T-helper 2 cell (primary cell): ENCODE measurements around the gene TCL1B.

Experiments
- DNase-seq, 5 experiments: peaks; one replicate each; pipeline versions ENCODE4 v3.0.0 to v3.0.0-alpha.2; 2012 to 2022

The TCL1B gene

DNA sequence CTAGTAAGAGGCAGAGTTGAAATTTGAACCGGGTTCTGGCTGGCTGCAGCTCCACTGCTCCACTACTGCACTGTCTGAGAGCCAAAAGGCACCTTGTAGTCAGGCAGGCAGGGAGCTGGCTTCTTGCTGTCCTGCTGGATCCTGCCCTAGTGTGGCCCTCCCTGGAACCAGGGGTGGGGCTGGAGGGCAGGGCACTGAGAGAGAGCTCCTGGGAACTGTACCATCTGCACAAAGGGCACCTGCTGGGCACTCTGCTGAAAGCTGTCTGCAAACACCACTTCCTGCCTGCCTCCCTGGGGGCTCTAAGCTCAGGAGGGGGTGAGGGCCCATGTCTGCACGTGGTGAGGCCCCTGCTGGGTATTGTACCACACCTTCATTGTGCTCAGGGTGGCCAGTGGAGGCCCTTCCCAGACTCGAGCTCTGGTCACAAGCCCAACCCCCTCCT is 19.0 kb upstream of the TCL1B start:
- DNase-seq = no peak

DNA sequence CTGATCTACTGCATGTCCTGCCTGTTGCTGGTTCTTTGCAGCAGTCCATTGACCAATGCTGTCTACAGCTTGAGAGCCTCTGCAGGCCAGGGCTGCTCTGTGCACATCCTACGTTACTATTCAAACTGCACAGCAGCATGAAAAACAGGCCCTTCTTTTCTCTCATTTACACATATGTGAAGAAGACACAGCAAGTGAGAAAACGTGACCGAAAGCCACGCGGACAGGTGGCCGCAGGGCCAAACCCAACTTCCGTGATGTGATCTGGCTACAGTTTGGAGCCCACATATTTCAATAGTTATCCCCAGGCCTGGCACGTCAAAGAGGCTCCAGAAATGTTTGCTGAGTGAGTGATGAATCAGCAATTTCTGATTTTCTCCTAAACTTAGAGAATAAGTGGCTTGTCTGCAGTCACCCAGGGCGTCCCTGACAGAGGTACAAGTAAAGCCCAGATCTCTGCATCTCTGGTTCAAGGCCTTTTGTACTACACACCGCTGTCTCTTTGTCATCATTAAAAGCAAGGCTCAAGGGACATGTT is 17.9 kb upstream of the TCL1B start:
- DNase-seq = no peak

DNA sequence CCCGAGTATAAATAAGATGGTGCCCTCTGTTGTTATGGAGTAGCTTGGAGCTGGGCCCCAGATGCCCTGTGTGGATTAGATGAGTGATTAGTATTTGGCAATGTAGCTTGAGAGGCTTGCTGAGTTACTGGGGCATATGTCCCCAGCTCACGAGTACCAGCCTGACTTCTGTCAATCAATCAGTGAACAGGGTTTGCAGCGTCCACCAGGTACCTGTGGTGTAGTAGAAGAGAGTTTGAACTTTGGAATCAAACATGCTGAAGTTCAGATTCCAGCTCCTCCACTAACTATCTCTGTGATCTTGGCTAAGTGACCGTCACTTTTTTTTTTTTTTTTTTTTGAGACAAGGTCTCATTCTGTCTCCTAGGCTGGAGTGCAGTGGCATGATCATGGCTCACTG is 11.6 kb upstream of the TCL1B start:
- no peak for DNase-seq

DNA sequence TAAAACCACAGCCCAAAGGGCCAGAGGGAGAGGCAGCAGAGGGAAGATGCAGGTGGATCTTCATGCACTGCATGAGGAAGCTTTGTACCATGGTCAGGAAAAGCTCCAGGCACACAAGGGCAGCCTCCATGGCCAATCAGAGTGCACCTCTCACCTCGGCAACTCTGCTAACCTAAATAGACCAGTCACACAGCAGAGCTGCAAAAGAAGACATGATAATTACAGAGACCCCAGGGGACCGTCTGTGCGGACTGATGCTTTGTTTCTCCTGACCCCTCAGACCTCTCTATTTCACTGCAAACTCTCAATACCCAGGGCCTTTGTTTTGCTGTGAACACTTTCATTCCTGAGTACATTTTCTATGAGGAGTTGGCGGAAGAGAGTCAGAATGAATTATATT is 10.7 kb upstream of the TCL1B start:
- DNase-seq = no peak

DNA sequence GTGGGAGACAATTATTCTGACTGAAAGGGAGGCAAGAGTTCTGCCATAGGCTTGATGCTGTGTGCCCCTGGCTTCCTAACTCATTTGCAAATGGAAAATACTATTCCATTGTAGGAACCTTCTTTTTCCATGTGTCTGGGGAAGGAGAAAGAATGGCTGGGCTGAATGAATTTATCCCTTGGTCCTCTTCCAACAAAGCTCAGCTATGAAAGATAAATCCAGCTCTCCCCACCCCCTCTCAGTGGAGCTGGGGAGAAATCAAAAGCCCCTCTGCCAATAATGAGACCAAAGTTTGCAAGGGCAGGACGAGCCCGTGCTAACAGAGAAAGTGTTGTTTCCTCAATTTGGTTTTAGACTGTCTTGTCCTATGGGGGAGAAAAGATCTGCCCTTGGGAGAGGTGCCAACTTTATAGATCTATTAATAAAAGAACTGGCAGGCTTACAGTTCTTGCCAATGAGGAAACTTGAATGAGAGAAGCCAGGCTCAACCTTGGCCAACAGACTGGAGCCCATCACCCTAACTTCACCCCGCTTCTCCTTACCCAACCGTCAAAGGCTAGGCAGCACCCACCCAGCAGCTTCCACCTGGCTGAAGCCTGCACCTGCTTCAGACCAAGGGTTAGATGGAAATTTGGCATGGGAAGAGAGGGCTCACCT is 8.9 kb upstream of the TCL1B start:
- no peak for DNase-seq

DNA sequence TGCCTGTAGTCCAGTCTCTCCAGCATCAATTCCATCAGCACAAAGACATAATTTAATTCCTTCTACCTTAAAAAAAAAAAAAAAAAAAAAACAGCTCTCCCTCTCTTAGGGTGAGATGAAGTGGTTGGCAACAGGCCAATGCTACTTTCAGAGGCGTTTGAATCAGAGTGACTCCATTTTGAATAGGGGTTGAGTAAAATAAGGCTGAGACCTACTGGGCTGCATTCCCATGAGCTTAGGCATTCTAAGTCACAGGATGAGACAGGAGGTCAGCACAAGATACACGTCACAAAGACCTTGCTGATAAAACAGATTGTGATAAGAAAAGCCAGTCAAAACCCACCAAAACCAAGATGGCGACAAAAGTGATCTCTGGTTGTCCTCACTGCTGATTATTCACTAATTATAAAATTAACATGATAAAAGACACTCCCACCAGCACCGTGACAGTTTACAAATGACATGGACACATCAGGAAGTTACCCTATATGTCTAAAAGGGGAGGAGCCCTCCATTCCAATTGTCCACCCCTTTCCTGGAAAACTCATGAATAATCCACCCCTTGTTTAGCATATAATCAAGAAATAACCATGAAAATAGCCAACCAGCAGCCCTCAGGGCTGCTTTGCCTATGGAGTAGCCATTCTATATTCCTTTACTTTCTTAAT is 6.9 kb upstream of the TCL1B start:
- DNase-seq = no peak

DNA sequence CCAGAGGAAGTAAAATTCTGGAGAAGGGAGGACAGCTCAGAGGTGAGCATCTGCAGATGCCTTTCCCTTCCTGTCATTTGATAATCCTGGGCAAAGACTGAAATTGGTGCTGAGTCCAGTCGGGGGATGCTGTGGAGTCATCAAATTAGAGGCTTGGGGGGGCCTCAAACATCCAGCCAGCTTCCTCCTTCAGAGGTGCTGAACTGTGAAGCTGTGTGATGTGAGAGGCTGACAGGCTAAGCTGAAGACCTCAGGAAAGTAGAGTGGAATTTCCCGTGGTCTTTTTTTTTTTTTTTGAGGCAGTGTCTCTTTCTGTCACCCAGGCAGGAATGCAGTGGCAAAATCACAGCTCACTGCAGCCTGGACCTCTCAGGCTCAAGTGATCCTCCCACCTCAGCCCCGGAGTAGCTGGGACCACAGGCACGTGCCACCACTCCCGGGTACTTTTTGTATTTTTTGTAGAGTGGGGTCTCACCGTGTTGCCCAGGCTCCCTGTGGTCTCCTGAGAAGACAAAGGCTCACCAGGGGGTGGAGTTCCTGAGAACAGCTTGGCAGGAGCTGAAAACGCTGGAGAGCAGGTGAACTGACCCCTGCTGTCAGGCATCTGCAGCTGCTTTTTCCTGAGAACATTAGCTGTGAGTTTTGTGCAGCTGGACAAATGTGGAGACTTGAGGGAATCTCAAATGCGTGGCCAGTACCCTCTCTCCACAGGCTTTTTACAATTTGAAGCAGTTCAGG is 6.1 kb upstream of the TCL1B start:
- DNase-seq = no peak

DNA sequence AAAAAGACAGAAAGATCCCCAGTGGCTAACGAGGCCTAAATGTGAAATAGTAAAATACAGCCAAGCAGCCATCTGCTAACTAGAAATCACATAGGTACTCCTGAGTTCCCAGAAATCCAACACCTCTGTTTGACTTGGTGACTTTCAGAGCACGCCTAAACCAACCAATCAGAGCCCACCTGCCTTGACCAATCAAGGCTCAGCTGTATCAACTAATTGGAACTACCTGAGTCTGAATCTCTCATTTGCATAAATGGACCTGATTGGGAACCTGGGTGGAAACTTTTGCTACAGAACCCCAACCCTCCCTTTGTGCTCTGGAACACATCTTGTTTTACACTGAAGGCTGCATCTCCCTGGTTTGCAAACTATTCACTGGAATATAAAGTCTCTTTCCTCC is 5.1 kb upstream of the TCL1B start:
- DNase-seq = no peak

DNA sequence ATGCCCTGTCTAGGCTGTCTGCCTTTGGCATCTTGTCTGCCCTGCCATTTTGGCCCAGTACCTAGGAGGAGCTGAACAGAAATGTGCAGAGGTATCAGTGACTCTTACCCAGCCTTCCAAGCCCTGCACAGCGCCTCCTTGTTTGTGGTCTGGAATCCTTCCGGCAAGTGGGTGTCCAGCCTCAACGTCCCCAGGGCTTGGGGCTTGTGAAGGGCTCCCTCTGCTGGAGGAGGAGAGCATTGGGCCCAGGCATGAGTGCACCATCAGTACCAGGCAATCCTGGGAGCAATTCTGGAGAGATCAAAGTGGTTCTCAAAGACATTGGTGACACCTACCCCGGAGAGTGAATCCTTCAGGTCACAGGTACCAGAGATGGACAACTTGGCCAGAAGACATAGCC is 2.4 kb upstream of the TCL1B start:
- peak in 2 of 5 experiments; percentile 3 to 17 for DNase-seq

DNA sequence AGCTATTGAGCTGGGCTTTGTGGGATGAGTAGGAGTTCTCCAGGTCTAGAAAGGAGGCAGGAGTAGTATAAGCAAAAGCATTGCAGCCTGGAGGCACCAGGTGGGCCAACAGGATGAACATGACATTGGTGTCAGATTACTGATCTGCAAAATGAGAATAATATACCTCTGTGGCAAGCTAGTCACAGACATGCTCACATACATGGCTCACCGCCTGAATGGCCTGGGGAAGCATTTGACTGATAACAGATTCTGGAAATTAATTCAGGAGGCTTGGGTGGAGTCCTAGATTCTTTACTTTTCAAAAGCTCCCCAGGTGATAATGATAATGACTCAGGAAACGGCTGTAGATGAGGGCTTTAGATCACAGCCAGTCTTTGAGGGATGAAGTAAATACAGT is 709 bp downstream of the TCL1B start:
- no peak for DNase-seq

DNA sequence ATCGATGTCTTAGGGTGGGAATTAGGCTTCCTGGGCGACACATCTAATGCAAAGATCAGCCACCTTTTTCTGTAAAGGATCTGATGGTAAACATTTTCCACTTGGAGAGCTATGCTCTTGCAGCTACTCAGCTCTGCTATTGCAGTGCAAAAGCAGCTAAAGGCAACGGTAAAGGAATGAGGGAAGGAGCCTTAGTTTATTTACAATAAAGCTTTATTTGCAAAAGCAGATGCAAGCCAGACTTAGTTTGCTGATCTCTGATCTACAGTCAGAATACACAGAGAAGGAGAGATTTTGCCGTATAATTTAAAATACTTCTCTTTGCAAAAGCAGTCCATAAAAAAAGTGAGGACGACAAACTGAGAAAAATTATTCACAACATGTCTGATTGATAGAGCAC is 3.2 kb downstream of the TCL1B start:
- DNase-seq = no peak

DNA sequence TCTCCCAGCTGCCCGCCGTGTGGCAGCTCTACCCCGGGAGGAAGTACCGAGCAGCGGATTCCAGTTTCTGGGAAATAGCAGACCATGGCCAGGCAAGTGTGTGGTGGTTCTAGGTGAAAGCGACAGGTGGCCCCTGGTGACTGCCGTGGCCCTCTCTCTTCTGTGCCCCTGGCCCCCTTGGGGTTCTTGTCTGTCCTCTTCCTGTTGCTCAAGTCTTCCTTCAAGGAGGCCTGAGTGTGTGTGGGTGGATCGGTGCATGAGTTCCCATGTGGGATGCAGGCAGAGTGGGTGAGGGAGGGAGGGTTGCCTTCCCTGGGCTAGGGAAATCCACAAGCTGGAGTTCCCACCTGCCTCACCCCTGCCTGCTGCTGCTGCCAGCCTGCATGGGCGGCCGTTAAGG is 4.6 kb downstream of the TCL1B start:
- DNase-seq = no peak

DNA sequence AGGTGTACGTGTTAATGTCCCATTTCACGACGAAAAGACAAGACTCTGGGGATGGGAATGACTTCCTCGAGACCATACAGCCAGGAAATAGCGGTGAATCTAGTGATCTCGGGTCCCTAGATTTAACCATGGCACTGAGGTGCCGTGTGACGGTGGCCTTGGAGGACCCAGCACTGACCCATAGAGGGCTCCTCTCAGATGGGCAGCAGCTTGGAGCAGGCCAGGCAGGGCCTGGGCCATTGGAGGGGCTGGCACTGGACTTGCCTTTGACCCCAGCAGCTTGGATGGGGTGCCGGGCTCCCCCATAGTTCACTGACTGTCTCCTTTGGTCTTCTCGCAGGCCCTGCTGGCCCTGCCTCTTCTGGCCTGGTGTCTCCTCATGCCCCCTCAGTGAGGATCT is 5.4 kb downstream of the TCL1B start:
- DNase-seq = no peak

DNA sequence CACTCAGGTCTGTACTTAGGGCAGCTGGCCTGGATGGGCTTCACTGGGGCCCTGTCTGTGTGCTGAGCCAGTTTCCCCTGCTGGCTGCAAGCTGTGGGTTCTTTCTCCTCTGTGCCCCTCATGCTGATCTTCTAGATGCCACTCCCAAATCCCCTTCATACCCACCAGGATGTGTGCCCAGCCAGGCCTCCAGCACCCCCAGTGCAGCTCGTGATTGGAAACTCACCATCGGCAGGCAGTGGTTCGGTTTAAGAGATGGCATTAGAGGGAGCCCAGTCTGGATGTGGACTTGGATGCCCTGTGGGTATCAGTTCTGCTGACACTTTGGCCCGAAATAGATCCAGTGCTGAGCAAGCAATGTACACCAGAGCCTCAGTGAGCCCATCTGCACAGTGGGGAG is 5.9 kb downstream of the TCL1B start:
- no peak for DNase-seq

DNA sequence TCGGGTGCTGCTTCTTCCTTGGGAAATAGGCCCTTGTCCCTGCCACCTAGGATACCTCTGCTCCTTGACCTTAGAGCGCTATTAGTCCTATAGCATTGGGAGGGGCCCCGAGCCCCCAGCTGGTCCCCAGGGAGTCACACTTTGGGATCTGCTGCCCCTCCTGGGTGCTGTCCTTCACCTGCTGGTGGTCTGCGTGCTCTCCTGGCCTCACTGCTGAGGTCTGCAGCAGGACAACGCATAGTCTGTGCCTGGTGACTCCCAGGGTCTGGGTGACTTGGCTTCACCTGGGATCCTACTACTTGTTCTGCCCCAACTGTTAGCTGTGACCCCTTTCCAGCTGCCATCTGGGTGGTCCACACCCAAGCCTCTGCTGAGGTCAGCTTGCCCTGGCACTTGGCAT is 8.8 kb downstream of the TCL1B start:
- DNase-seq = no peak

DNA sequence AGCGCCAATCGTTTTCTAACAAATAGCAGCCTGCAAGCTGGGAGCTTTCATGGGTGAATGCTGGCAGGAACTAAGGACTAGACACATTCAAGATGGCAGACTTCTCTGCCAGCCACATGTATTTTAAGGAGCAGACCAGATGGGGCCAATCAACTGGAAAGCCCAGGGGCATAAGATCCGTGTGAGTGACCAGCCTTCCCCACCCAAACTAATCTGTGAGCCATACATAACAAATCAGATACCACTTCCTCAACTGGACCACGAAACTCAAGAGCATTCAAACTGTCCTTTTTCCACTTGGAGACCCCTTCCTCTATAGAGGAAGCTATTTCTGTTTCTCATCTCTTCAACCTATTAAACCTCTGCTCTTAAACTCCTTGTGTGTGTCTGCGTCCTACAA is 9.7 kb downstream of the TCL1B start:
- DNase-seq = no peak

DNA sequence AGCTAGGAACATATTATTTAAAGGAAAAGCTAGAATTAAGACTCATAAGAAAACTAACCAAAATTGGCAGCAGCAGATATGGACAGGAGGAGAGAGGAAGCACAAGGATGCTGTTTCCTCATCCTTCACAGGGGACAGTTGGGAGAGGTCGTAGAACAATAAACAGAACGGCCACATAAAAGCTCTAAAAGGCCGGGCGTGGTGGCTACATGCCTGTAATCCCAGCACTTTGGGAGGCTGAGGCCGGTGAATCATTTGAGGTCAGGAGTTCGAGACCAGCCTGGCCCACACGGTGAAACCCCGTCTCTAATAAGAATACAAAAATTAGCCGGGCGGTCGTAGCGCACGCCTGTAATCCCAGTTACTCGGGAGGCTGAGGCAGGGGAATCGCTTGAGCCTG is 10.5 kb downstream of the TCL1B start:
- DNase-seq = no peak

DNA sequence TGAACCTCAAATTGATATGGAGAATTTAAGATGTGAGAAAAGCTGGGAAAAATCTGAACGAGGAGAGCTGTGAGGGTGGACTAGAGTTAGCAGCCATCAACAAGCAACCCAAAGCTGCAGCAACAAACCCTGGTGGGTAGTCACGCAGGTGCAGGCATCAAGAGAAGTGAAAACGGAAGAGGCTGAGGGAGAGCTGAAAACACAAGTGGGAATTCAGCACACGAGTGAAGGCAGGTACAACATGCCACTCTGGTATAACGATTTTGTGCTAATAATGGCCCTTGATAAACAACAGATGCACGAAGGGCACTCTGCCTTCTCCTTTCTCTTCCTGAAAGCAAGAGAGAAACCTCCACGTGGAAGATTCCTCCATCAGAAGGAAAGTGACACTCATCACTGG is 11.5 kb downstream of the TCL1B start:
- DNase-seq = no peak

DNA sequence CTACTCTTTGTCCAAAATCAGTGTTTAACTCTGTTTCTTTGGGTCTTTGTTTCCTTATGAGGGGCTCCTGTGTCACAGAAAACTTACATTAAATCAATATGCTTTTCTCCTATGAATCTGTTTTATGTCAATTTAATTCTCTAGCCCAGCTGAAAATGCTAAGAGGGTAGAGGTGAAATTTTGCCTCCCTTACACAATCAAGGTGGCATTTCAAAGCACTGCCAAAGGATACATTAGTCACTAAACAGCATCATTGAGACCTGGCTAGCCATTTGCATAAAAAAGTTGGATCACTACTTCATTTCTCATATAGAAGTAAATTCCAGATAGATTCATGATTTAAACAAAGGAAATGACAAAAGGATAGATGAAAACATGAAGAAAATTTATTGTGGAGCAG is 12.1 kb downstream of the TCL1B start:
- DNase-seq = no peak

DNA sequence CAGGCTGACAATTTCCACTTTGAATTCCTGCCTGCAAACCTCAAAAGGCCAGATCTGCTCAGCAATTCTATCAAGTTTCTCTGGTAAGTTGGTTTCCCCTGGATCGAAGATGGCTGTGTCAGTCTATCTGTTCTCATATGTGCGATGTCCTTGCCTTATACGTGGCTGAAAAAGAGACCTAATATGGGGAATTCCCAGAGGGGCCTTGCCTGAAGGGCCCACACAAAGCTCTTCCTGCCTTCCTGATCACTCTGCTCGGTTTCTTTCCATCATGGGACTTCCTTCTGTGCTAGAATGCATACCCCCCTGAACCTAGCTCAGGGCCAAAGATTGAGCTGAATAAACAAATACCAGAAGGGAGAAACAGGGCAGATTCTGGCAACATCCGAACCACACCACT is 13.2 kb downstream of the TCL1B start:
- no peak for DNase-seq

DNA sequence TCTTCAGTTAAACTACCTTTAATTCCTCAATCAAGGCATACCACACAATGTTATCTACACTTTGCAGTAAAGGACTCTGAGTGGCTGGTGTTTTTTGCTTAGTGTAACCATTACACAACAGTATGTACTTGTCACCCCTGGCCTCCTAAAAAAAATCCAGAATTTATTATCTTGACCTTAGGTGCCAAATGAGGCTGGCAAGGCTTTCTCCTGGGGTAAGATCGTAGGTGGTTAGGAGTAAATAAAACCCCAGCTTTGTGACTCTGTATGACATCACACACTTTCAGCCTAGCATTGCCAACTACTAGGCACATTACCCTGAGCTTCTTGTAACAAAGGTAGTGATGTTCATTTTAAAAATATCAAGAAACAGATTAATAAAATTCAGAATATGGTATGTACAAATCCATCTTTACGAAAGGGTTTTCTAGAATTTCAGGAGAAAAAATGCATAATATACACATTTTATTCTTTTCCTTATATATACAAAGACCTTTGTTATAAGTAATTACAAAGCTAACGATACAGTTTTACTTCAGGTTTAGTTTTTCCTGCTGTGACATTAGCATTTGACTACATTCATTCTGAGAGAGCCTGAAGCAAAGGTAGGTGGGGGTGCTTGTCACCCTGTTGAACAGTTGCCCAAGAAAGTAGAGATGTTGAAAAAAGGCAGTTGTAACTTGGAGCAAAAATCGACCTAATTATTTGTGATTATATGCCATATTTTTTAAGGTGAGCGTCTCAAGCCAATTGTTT is 14.2 kb downstream of the TCL1B start:
- DNase-seq = no peak

DNA sequence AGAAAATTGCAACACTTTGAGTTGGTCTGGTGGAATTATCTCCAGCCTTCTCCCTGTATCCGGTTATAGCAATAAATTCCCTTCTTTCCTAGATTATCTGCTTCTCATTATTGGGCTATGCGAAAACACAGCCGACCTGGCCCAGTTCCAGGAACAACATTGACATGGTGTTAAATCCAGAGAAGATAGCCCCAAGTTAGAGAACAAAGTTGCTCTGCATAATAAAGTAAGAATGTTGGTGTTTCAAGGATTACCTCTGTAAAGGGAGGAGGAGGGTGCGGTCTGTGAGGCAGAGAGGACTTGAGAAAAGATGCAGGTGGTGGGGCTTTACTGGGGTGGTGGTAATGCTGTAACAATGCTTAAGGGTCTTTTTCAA is 15.6 kb downstream of the TCL1B start:
- no peak for DNase-seq

DNA sequence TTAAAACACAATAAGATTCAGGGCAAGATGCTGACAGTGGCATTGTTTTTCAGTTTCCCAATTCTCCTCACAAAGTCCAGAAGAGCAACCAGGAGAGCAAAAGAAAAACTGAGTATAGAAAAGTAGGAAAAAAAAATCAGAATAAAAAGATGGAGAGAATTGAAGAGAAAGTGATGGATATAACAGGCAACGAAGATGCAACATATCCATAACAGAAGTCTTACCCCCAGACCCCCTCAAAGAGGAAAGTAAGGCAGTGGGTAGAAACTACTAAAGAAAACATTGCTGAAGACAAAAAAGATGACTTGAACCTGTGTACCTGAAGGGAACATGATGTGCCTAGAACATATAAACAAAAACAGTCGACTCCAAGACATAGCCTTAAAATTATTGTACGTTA is 17.1 kb downstream of the TCL1B start:
- DNase-seq = no peak
